Osteocyte (in vitro differentiated cells): Measurements from ENCODE around the gene MS4A7. TPM values are rescaled to one million over a fixed set of nuclear protein-coding genes. Genes with fewer than 3 reads are reported as not detected.

Experiments
- DNase-seq: peaks from one replicate; pipeline ENCODE4 v3.0.0; 2021; ENCODE audit warnings: mixed read lengths; ENCODE audit not compliant: unreplicated experiment; ENCODE audit errors: extremely low spot score
- H3K27ac Mint-ChIP-seq: one replicate; pipeline ENCODE4 v1.8.0; 2021; ENCODE audit warnings: mild to moderate bottlenecking, mixed read lengths; ENCODE audit not compliant: unreplicated experiment
- H3K27me3 Mint-ChIP-seq: one replicate; pipeline ENCODE4 v1.8.0; 2021; ENCODE audit warnings: mixed read lengths; ENCODE audit not compliant: unreplicated experiment
- H3K36me3 Mint-ChIP-seq: one replicate; pipeline ENCODE4 v1.8.0; 2021; ENCODE audit warnings: mixed read lengths; ENCODE audit not compliant: unreplicated experiment
- H3K4me1 Mint-ChIP-seq: one replicate; pipeline ENCODE4 v1.8.0; 2021; ENCODE audit warnings: mixed read lengths; ENCODE audit not compliant: unreplicated experiment
- H3K4me3 Mint-ChIP-seq: one replicate; pipeline ENCODE4 v1.8.0; 2021; ENCODE audit warnings: mild to moderate bottlenecking, moderate library complexity, mixed read lengths; ENCODE audit not compliant: unreplicated experiment
- H3K9me3 Mint-ChIP-seq: one replicate; pipeline ENCODE4 v1.8.0; 2021; ENCODE audit warnings: mixed read lengths; ENCODE audit not compliant: unreplicated experiment
- total RNA-seq: library from RNA; stranded (reverse); gene quantifications from 2 replicates; pipeline ENCODE4 v1.2.1, GENCODE V29; 2021
- TF ChIP-seq, protein P1 (sequence below): fragments of 200-600 bp; sonication (generic); IDR thresholded peaks from 2 replicates; pipeline ENCODE4 v1.5.0; 2021; ENCODE audit warnings: antibody characterized with exemption, mild to moderate bottlenecking, moderate library complexity

Gene MS4A7
- total RNA-seq, 1 donor from 2014 or later, result not detected

DNA sequence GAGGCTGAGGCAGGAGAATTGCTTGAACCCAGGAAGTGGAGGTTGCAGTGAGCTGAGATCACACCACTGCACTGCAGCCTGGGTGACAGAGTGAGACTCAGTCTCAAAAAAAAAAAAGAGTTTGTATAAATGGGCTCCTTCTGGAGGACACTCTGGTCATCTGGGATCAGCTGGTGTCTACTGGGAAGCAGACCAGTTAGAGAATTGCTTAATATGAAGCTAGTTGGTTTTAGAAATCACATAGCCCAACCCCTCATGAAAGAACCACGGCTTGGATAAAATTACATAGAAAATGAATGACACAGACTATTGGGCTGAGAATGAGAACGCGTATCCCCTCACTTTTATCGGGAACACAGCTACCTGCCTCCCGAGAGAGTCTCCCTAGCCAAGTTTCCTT lies 14.7 kb downstream of the MS4A7 start:
- H3K9me3 Mint-ChIP-seq, result no peaks in the 10 kb centered on the region
- H3K4me3 Mint-ChIP-seq, result no peak overlapping the region
- no peak overlapping the region for H3K27ac Mint-ChIP-seq
- peaks cover 12% of the 10 kb centered on the region for H3K27me3 Mint-ChIP-seq
- TF ChIP-seq, protein P1, sequence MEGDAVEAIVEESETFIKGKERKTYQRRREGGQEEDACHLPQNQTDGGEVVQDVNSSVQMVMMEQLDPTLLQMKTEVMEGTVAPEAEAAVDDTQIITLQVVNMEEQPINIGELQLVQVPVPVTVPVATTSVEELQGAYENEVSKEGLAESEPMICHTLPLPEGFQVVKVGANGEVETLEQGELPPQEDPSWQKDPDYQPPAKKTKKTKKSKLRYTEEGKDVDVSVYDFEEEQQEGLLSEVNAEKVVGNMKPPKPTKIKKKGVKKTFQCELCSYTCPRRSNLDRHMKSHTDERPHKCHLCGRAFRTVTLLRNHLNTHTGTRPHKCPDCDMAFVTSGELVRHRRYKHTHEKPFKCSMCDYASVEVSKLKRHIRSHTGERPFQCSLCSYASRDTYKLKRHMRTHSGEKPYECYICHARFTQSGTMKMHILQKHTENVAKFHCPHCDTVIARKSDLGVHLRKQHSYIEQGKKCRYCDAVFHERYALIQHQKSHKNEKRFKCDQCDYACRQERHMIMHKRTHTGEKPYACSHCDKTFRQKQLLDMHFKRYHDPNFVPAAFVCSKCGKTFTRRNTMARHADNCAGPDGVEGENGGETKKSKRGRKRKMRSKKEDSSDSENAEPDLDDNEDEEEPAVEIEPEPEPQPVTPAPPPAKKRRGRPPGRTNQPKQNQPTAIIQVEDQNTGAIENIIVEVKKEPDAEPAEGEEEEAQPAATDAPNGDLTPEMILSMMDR, result no peak
- no peak for DNase-seq
- H3K36me3 Mint-ChIP-seq, result no peaks in the 10 kb centered on the region
- no peaks in the 10 kb centered on the region for H3K4me1 Mint-ChIP-seq

DNA sequence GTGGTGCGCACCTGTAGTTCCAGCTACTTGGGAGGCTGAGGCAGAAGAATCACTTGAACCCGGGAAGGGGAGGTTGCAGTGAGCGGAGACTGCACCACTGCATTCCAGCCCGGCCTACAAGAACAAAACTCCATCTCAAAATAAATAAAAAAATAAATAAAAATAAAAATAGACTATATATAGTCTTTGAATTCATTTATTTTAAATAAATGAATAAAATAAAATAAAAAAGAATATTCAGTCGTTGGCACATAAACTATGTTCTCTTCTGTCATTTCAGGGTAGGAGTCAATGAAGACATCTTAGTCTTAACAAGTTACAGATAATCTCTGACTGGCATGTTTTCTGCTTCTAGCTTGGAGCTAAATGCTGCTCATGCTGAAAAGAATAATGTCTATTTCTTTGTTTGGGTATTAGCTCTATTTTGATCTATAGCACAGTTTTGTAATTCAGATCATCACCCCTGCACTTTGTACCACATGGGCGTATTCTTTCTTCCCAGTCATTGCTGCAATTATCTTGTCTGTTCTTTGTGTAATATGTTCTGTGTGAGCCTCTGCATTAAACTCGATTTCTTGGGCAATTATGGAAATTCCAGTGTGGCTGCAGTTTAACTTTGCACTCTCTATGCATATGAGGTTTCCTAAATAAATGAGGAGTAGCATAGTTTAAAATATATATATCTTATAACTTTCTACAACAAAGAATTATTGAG lies 16.5 kb downstream of the MS4A7 start:
- Mint-ChIP-seq H3K27me3 (peaks cover 15% of the 10 kb centered on the region), H3K36me3 (no peaks in the 10 kb centered on the region), H3K27ac (no peak overlapping the region), H3K9me3 (no peaks in the 10 kb centered on the region), H3K4me3 (no peak overlapping the region), H3K4me1 (no peaks in the 10 kb centered on the region)
- TF ChIP-seq, protein P1, result no peak
- no peak for DNase-seq

- Mint-ChIP-seq H3K4me3 (no peak within 1 kb of the TSS), H3K27me3 (peaks cover 11% of the 10 kb centered on the region), H3K36me3 (no peaks in the 10 kb centered on the region), H3K27ac (no peak within 1 kb of the TSS), H3K4me1 (no peaks in the 10 kb centered on the region), H3K9me3 (no peaks in the 10 kb centered on the region)
- no peak for DNase-seq
- TF ChIP-seq, protein P1, result no peak
Observed at GRCh38 chr11:60396382-60396781, 18.1 kb downstream of the MS4A7 start, which contains the start of gene MS4A14. Gene MS4A14 (plus strand): TSS chr11:60396459. CDS start chr11:60396579, 120 bp downstream.

- TF ChIP-seq, protein P1, result no peak
- no peaks in the 10 kb centered on the region for H3K4me1 Mint-ChIP-seq
- no peaks in the 10 kb centered on the region for H3K36me3 Mint-ChIP-seq
- no peak overlapping the region for H3K27ac Mint-ChIP-seq
- H3K9me3 Mint-ChIP-seq, result no peaks in the 10 kb centered on the region
- no peak for DNase-seq
- no peak overlapping the region for H3K4me3 Mint-ChIP-seq
- H3K27me3 Mint-ChIP-seq, result peaks cover 11% of the 10 kb centered on the region
Observed at GRCh38 chr11:60396799-60397198, 18.5 kb downstream of the MS4A7 start.

DNA sequence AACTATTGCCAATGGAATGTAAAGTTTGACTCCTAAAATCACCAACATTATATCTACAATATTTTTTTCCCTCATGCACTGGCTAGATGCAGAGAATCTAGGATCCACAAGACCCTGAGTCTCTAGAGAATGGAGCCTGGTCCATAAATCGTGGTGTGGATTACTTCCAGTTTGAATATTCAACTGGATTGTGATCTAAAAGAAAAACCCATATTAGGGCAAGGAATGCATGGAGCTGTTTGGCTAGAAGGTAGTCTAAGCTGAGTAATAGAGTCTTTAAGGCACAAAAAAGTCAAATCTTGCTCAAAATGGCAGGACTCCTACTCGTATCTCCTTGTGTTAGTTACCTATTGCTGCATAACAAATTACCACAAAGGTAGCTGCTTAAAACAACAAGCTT lies 41.7 kb downstream of the MS4A7 start:
- TF ChIP-seq, protein P1, result no peak
- Mint-ChIP-seq H3K27me3 (peaks cover 4% of the 10 kb centered on the region), H3K36me3 (no peaks in the 10 kb centered on the region), H3K9me3 (peaks cover 5% of the 10 kb centered on the region), H3K4me1 (no peaks in the 10 kb centered on the region), H3K4me3 (no peak overlapping the region), H3K27ac (no peak overlapping the region)
- no peak for DNase-seq
